Activated CD4-positive, alpha-beta T cell treated with anti-CD3 and anti-CD28 coated beads, Interleukin-2, amount 50 U/mL, for 16 hours (primary cell): ENCODE data around the gene MFN1.

Experiments
- DNase-seq: peaks from one replicate; pipeline ENCODE4 v3.0.0-alpha.2; 2020

MFN1 gene

GRCh38 chr3:179348325-179349013 lies 960 bp downstream of the MFN1 start:
- peak; percentile 13 for DNase-seq

GRCh38 chr3:179355996-179356395 lies 8.5 kb downstream of the MFN1 start:
- no peak for DNase-seq

DNA sequence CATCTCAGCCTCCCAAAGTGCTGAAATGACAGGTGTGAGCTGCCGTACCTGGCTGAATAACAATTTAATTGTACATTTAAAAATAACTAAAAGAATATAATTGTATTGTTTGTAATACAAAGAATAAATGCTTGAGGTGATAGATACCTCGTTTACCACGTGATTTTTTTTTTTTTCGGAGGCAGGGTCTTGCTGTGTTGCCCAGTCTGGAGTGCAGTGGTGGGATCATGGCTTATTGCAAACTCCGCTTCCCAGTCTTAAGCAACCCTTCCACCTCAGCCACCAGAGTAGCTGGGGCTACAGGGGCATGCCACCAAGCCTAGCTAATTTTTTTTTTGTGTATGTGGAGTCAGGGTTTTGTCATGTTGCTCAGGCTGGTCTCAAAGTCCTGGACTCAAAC lies 15.8 kb downstream of the MFN1 start:
- no peak for DNase-seq

DNA sequence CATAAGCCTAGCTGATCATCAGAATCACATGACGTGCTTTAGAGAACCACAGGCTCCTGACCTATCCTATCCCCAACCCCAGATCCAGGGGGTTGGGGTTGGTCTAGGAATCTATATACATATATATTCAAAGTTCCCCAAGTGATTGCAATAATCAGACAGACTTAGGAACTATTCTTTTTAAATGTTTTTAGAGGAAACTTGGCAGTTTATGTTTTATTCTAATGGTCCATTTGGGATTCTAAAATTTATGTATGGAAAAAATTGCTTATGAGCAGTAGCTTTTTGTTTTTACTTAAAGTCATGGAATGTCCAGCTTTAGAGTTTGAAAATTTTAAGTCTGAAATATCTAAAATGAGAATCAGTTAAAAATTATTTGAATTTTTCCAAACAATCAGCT lies 22.1 kb downstream of the MFN1 start:
- no peak for DNase-seq

DNA sequence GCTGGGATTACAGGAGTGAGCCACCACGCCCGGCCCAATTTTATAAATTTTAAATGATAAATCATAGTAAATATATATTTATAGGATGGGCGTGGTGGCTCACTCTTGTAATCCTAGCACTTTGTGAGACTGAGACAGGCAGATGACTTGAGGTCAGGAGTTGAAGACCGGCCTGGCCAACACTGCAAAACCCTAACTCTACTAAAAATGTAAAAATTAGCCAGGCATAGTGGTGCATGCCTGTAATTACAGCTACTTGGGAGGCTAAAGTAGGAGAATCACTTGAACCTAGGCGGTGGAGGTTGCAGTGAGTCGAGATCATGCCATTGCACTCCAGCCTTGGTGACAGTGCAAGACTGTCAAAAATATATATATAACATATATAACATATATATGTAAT lies 26.4 kb downstream of the MFN1 start:
- no peak for DNase-seq

- no peak for DNase-seq
Measured at GRCh38 chr3:179375091-179375999, 27.8 kb downstream of the MFN1 start.

DNA sequence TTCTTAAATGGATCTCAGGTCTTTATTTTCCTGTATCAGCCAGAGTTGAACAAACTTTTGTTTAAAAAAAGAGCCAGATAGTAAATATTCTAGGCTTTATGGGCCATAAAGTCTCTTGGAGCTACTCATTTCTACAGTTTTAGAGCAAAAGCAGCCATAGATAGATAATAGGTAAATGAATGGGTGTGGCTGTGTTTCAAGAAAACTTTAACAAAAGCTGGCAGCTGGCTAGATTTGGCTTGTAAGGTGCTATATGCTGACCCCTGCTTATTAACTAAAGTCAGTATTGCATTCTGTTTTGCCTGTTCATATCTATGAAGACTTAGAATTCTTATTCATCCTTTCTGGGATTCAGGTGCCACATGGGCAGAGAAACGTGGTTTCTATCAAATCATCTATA lies 29.0 kb downstream of the MFN1 start:
- DNase-seq, result no peak

DNA sequence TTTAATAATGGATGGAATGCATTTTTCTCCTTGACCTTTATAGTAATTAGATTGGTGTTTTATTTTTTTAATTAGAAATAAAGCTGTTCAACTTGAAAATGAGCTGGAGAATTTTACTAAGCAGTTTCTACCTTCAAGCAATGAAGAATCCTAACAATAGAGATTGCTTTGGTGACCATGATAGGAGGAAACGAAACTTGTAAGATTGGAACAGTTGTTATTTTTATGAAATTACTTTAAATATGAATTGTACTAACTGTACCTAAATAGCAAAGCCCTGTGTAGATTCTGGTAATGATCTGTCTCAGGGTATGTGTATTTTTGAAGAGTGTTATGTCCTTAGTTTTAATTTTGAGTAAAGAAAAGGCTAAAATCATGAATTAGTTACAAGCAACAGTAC lies 44.4 kb downstream of the MFN1 start:
- DNase-seq, result no peak

- no peak for DNase-seq
Measured at GRCh38 chr3:179398574-179399231, 51.2 kb downstream of the MFN1 start.

DNA sequence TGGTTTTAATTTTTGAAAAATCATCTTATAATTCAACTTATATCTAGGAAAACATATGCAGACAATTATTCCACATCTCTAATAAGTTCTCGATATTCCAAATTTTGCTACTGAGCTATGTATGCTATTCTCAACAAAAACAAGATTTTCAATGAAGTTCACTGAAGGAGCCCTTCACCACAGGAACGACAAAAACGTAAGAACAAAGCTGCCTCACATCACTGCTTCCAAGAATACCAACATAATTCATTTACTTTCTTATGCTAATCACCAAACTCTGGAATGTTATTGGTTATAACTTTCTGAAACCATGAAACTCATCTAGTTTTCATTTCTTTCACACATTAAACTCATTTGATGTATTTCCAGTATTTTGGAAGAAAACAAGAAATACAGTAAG lies 54.1 kb downstream of the MFN1 start:
- DNase-seq, result no peak

DNA sequence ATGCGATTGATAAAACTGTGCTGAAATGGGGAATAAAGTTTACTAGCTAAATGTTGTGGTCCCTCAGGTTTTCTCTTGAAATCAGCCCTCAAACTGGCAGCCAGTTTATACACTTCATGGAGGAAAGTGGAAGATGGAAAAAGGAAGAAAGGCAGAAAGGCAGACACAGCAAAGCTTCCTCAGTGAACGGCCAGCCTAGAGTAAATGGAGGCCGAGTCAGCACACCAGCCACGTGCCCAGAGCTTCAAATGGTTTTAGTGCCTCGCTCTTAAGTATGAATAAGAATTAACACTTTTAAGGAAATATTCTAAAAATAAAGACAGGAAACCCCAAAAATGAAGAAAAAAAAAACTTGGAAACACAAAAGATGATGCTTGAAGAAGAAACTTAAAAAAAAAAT lies 55.5 kb downstream of the MFN1 start:
- DNase-seq, result no peak

GRCh38 chr3:179404307-179404706 lies 56.8 kb downstream of the MFN1 start:
- DNase-seq, result no peak

- no peak for DNase-seq
Measured at GRCh38 chr3:179410331-179410730, 62.8 kb downstream of the MFN1 start.

- no peak for DNase-seq
Measured at GRCh38 chr3:179410999-179411398, 63.5 kb downstream of the MFN1 start.

- DNase-seq, result no peak
Measured at GRCh38 chr3:179414804-179415203, 67.3 kb downstream of the MFN1 start.

DNA sequence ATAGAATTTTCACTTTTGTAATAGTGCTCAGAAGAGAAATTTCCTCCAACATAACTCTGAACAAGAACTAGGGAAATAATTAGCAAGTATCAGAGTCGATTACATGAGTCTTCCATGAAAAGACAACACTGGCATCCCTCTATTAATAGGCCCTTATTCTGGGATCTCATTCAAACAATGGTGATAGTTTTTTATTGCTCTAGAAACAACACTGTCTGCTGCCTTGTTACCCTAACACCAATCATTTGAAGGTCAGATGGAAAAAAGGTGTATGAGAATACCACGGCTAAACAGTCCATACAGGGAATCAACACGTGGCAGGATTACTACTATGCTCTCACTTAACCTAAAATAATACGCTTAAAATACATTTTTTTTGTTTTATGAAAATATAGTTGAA lies 67.9 kb downstream of the MFN1 start:
- no peak for DNase-seq

DNA sequence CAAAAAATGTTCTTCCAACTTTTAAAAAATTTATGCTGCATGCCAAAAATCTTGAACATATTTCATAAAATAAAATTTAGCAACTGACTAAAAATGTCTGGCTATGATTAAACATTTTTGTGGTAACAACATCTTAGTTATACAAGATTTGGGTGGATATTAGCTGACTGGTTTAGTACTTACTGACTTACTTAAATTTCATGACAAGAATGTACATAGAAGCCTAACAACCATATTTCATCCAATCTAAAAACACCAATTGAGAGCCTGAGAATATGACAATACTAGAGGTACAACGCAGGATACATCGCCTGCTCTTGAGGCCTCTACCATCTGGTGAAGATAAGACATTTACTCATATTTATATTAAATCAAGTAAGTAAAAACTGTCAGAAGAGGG lies 69.2 kb downstream of the MFN1 start:
- DNase-seq, result no peak

GRCh38 chr3:179418610-179419009 lies 71.1 kb downstream of the MFN1 start:
- no peak for DNase-seq

DNA sequence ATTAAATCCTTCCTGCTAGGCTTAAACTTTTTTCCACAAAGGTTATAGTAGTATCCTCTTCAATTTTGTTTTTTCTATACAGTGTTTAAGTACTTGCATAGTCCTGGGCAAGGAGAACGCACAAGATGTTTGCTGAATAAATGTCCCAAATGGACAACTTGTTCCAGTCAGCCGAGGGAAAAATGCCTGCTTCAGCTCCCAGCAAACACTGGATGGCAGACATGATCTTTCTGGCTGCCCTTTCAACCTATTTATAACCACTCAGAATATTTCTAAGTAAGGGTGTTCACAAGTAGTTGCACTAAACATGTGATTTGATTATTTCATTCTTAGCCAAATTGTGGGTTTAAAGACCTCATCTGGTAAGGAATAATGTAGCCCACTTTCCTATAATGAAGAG lies 74.0 kb downstream of the MFN1 start:
- no peak for DNase-seq

DNA sequence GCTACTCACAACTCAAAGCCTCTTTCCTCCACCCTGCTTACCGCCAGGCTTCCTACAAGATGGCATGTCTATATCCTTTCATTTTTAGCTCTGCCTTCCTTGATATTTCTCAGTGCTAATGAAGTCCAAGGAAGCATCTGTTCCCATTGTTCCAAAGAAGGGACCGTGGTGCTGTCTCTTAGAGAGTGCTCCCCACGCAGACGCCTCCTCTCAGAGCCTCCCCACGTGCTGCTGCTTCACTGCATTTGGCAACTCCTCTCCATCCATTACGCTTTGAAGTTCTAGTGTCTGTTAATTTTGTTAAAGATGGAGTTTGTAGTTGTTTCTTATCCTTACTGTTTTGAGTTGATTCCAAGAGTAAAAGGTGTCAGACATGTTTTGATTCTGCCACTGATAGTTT lies 77.6 kb downstream of the MFN1 start:
- no peak for DNase-seq

DNA sequence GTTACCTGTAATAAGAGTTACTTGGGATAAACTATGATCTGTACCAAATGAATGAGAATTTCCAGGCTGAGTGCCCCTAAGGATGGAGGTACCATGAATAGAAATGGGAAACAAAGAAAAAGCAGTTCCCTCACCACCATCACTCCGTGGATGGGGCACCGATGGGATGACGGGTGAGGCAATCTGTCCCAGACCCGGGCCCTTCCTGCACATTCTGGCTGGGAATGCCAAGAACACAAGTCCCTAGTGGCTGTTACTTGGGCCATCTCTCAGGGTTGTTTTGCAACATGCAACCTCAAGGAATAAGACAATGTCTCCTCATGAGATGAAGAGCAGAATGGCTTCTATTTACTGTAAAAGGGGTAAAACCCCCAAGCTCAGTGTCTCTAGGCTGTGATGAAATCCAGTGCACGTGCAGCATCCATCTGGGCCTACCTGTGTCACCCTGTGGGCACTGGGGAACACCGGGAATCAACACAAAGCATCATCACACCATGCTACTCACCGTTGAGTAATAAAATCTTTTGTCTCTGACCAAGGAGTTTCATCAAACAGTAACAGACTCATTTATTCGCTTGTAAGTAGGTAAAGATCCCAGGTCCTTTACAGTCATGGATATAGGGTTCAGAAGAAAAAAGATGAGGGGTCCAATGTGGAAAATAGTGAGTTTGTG lies 81.5 kb downstream of the MFN1 start:
- no peak for DNase-seq

- DNase-seq, result no peak
Measured at GRCh38 chr3:179430277-179430870, 82.9 kb downstream of the MFN1 start.

DNA sequence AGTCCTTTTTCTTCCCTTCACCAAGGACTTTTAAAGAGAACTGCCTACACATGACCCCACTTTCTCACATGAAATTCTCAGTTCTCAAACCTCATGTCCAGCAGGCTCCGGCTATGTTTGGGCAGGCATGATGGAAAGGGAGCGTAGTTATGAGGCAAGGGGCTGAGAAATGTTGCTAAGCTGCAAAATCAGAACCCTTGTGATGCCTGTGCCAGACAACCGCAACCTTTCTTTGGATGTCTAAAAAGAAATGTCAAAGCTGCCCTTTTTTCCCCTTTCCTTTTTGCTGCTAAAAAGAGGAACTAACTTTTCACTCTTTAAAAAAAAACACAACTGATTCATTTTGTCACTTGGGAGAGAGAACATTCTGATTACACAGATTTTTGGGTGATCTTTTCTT lies 84.5 kb downstream of the MFN1 start:
- DNase-seq, result no peak
